NCI-H2227 treated with DMSO at 0.1 percent for 48 hours (cell line): ENCODE measurements around the gene IPPK.

Source experiments
- DNase-seq: peaks from one replicate; lab custom pipeline; 2025; lab: John Stamatoyannopoulos, UW

Gene IPPK

DNA sequence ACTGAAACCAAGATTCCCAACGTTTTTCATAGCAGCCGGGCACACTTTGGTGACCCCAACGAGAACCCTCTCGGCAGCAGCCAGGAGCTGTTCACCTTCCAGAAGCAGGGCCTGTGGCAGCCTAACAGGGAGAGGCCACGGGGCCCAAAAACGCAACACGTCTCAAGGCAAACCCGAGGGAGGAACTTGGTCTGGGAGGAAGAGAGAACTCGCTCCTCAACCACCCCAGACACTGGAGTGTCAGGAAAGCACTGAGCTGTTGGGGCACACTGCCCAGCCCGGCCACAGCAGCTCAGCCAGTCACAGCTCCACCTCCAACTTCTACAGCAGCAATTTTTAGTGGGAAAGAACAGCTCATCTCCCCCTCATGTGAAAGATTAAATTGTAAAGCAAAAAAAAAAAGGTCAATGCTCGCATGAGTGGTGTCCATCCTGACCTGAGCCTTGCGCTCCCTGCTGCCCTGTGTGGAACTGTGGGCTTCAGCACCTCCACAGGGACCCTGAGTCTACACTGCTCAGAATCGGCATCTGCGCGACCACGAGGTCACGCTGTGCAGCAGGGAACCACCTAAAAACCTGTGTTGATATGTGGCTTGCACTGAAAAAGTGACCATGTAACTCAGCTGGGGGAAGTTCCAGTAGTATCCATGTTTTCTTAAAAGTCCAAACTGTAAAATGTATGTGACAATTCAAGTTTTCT is 55.0 kb downstream of the IPPK start:
- no peak for DNase-seq

DNA sequence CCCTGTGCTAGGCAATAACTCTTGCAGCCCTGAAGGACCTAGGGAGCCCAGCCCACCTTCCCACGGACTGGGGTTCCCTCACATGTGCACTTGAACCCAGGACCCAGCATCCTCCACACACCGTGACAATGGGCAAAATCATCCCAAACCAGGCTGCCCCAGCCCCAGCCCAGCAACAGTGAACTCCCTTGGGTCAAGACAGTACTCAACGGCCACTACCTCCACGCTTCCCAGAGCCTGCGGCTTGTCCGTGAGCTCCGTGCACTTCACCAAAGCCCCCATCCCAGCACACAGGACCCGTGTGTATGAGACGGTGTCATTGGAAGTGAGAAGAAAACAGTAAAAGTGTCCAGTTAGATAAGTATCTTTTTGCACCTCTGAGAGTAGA is 55.8 kb downstream of the IPPK start:
- no peak for DNase-seq

DNA sequence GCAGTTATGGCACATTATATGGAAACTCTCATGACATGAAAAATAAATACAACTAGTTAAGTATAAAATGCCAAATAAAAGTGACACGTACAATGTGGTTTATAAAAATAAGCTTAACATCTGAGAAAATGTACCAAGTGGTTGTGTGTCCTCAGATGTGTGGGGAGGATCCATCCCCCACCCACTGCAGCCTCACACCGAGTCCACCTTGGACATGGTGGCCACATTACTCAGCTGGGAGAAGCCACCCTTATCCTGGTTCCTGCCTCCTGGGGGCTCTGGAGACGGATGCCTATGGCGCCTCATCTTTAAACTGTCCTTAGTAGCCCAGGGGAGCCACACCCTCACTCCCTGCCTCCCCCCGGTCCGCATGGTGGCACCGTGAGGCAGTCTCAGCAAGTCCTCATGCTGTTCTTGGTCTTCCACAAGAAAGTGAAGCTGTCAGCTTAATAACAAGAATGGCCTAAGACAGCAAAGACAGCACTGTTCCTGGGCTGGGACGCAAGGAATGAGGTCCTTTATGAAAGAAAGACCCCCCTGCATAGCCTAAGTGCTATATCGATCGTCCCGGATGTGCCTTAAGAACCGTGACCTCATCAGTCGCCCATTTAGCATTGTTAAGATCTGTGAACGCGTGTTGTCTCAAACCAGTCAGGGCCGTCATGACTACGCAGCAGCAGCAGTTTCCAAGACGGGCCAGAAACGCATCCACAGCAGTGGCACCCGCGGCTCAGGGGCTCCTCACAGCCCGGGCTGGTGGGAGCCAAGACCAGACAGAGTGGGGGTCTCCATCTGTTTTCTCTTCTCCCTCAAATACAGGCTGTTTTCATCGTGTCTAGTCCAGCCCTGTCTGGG is 56.4 kb downstream of the IPPK start:
- no peak for DNase-seq

DNA sequence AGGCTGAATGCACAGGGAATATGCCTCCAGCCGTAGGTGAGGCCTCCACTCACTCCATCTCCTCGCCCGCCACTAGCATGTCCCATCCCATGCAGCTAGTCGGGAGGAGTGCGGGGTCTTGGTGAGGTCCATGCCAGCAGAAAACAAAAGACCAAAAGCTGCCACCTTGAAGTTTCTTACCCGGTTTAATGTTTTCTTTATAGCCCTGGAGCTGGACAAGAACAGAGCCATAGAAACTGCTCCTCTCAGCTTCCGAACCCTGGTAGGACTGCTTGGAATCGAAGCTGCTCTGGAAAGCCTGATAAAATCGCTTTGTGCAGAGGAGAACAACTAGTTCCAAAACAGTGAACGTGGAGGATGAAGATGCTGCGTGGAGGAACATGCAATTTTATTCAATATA is 57.1 kb downstream of the IPPK start:
- DNase-seq: no peak

DNA sequence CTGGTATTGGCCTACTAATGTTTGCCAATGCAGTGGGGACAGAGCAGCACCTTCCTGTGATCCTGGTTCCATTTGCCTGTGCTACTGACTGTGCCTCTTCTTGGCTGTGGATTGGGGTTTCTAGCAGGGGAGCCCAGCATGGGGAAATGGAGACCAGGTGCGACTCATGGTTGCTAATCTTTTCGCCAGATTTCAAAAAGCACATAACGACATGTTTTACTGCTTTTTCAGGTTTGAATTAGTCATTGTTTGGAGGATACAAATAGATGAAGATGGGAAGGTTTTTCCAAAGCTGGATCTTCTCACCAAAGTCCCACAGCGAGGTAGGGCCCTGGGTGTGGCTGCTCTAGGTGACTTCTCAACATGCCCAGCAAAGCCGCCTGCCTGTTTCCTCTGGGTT is 57.6 kb downstream of the IPPK start:
- DNase-seq: no peak

DNA sequence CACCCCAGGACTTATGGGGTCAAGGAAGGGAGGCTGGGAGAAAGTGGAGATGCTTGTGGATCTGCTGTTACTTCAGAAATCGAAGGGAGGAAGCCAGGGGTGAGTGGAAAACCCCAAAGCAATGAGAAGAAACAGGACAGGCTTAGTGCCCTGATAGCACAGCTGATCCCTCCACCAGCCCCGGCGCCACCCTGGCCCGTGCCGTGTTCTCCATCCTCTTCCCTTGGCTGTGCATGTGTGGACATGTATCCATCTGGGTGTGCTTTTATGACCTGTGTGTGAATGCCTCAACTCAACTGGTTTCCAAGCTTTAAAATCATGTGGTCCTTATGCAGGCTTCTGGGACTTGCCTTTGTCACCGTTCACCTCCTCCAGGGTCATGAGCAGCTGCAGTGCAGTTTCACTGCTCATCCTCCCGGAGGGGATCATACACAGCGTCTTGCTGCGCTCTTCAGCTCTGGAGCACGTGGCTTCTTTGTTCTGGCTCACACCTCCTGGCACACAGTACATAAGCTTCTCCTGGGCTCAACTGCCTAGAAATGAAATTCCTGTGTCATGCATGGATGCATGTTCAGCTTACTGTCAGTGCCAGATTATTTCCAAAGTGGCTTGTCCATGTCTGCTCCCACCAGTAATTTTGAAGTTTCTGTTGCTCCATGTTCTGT is 58.2 kb downstream of the IPPK start:
- no peak for DNase-seq

DNA sequence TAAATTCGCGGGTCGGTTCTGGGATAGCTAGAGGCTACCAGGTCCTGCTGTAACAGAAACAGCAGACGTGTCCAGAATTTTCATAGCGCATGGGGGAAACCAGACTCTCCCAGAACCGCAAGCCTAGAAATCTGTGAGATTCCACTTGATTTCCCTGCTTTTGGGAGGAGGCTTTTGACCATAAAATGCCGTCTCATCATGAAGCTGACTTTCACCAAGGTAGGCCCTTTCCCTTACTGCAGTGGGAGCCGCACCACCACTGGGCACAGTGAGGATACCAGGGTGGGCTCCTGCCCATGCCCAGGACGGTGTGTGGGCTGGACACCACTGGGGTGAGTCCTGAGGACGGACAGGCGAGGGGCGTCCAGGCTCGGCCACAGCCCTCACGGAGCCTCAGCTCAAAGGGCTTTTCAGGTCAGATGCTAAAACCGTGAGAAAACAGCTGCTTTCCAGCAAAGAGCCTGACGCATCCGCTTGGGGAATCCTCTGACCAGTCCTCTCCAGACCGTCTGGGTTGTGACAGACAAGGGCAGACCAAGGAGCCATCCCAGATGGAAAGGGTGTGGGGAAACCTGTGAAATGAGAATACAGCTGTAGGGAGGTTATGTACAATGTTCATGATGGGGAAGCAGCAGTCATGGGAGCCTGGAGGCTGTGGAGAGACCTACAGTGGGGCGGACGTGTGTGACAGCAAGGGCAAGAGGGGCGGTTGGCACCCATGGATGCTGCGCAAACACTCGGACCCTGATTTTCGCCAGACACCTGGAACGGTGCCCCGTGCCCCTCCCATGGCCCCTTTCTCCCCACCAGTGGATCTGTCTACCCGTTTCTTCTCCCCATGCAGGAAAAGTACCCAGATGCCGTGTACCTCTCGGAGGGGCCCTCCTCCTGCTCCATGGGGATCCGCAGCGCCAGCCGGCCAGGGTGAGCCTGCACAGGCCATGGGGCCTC is 59.2 kb downstream of the IPPK start:
- DNase-seq: no peak

DNA sequence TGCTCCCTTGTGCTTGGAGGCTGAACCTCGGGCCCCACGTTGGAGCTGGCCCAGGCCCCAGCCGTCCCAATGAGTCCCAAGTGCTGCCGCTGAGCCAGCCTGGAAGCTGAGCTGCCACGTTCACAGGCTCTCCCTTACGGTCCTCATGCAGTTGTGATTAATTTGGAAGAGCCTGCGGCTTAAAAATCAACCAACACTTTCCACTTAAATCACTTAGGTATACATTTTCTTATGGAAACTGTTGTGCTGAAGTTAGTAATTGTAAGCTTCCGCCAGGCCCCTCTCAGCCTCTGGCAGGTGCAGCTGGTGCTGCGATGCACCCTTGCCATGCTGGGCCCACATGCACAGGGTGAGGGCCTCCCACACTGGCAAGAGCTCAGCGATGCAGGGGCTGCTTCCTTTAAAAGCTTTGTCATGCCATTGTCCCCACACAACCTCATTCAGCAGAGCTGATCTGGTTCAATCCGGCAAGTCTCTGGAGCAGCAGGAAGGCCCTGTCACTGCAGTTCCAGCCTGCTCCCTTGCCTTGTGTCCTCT is 61.0 kb downstream of the IPPK start:
- no peak for DNase-seq

DNA sequence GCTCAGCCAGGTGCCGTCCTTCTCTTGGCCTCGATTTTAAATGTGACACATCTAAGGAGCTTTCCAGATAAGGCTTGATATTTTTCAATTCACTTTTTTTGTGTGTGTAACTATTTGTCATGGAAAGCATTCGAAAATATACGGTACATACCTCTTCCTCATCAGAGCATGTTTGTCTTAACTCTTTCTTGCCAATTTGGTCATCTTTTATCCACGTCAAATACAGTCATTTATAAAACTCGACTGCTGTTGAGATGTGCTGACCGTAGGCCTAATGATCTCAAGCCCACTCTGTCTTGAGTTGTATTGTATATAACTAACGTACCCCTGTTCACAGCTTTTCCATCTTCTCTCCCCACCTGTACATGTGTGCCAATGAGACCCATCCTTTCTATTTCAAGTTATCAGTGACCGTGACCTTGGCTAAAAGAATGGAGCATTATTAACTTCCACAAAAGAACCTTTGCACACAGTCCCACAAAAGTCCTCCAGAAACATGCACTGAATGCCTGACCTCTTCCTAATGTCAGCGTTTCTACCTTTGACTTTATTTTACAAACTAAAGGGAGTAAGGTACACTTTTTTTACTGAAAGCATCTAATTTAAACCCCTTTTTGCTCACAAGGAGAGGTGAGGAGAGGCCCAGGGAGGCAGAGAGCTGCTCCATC is 61.6 kb downstream of the IPPK start:
- no peak for DNase-seq

DNA sequence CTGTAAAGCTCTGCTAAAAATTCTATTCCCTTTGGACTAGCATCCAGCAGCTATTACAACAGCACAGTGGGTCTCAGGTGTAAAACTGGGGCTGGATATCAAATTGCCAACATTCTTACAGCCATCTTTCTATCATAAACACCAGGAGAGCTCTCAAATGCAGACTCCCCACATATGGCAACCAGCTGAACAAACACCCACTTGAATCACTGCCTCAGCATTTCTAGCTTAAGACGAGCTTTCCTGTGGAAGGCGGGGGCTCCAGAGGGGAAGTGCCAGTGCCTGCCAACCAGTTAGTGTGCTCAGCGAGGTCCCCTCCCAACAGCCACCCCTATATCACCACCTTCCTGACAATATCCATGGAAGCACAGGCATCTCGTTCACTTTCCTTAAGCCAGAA is 62.2 kb downstream of the IPPK start:
- peak; percentile 3 for DNase-seq

DNA sequence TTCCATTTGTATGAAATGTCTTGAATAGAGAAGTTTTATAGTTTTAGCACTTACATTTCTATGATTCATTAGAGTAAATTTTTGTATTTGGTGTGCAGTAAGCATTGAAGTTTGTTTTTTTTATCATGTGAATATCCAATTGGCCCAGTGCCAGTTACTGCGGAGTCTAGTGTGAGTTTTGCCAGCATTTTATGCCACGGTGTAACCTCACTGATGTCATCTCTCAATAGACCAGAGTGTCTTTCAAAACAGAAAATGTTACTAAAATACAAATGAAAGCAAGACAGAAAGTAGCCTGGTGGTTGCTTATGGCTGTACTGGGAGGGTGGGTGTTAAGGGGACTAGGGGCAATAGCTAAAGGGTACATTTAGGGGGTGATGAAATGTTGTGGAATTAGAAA is 62.8 kb downstream of the IPPK start:
- DNase-seq: no peak

DNA sequence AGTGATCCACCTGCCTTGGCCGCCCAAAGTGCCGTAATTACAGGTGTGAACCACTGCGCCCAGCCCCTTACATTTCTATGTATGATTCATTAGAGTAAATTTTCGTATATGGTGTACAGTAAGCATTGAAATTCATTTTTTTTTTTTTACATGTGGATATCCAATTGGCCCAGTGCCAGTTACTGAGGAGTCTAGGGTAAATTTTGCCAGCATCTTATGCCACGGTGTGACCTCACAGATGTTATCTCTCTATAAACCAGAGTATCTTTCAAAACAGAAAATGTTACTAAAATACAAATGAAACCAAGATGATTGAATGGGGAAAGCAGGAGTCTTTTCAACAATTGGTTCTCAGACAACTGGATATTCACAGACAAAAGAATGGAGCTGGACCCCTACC is 64.7 kb downstream of the IPPK start:
- DNase-seq: no peak

DNA sequence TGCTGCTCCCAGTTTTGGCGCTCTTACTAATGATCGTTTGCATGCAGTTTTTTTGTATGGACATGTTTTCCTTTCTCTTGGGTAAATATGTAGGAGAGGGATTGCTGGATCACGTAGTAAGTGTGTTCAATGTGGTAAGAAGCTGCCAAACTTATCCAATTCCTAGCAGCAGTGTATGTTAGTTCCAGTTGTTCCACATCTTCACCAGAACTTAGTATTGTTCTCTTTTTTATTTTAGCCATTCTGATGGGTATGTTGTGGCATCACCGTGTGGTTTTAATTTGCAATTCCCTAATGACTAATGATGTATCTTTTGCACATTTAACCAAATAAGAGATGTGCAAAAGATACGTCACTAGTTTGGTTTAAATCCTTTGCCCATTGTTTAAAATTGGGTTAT is 65.9 kb downstream of the IPPK start:
- no peak for DNase-seq

DNA sequence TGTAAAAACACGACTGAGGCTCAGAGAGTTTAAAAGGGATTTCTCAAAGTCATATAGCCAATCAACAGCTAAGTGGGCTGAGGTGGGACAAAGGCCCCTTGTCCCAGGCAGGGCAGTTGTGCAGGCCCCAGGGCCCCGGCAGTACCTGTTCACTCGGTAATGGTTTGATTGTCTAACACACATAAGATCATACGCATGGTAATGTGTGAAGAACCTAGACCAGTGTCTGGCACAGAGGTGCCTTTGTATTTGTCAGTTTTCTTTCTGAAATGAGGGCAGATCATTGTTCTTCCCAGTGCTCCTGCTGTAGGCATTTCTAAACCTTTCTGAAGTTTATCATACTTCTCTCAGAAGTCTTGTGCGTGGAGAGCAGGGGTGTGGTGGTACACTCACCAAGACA is 66.8 kb downstream of the IPPK start:
- DNase-seq: no peak

DNA sequence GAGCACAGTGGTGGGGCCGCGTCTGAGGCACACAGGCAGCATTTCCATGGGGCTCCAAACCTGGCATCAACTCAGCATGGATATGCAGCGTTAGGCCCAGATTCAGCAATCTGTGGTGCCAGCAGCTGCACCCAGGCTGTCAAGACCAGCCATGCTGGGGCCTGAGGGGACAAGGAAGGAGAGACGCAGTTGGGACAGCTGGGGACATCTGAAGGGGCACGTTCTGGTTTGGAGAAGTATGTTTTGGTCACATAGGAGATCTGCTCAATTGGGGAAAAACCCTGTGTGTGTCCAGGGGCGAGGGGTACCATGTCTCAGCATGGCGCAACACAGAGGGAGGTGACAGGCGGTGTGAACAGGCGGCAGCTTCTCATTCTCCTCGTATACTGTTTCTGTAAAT is 67.5 kb downstream of the IPPK start:
- no peak for DNase-seq

DNA sequence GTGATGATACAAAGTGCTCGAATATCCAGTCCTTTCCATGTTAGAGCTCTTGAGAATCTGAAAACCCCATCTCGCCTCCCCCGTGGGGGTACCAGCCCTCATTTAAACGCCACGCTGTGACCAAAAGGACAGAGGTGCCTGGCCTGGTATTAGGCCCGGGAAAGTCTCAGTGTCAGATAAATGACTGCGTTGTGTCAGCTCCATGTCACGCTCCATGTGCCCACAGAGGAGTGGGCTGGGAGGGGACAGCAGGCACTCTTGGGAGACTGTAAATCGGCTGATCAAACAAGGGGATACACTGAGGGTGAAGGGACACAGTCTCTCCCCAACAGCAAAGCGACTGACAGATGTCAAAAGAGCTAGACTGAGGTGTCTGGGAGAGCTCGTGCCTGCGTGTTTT is 68.5 kb downstream of the IPPK start:
- no peak for DNase-seq

DNA sequence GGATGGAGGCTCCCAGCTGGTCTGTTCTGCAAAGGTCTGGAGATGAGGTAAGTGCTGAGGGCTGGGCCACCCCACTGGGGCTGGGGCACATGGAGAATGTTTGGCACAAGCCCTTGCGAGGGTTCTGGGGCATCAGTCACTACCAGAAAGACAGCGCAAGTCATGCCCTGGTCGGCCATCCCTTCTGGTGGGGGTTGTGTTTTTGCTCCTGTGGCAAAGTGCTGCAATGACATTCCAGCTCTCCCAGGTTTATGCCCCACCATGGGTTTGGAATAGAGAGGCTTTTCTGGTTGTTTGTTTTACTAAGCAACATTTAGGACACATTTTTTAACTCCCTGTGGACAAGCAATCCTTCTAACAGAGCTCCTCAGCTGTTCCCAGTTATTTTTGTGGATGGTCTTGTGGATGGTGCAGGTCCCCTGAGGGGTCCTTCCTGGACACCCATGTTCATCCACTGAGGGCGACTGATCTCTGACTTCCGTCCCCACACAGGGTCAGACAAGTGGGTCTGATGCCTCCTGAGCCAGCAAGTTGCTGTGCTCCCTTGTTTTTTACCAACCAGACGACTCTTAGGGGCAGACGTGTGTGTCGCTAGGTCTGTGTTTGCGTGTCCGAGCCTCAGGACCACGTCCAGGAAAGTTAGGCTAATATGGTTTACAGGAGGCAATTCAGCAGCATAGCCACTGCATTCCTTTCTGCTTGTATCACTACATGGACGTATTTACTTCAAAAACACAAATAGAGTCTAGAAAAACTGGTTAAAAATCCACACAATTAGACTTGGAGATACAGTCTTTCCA is 69.3 kb downstream of the IPPK start:
- no peak for DNase-seq

DNA sequence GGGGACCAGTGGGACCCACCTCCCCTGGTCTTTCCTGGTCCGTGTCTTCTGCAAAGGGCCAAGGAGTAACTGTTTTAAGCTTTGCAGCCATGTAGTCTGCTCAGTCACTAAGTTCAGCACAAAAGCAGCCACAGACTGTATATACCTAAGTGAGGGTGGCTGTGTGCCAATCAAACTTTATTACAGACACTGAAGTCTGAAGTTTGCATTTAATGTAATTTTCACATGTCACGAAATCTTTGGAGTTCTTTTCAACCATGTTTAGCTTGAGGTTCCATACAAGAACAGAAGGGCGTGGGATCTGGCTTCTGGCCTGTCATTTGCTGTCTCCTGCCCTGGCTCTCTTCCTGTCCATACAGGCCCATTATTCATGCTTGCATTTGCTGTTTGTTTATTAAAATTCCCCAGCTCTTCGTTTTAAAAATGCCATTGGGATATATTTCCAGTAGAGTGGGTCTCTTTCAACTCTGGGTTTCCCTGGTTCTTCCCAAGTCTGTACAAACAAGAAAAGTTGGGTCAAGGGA is 69.9 kb downstream of the IPPK start:
- no peak for DNase-seq

DNA sequence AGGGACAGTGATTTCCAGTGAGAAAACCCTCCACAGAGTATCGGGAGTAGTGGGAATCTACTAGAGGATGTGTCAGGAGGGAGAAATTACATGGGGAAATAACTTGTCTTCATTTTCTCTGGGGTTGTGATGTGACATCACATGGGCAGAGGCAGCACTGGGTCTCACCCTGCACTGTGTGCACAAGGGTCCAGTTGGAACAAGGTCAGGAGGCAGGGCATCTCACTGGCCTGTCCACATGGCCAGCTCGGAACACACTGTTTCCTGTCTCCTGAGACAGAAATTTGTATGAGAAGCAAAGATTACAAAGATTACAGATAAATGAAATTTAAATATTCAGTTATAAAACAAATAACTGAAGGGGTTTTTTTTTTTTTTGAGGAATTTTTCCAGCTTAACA is 71.5 kb downstream of the IPPK start:
- DNase-seq: no peak

DNA sequence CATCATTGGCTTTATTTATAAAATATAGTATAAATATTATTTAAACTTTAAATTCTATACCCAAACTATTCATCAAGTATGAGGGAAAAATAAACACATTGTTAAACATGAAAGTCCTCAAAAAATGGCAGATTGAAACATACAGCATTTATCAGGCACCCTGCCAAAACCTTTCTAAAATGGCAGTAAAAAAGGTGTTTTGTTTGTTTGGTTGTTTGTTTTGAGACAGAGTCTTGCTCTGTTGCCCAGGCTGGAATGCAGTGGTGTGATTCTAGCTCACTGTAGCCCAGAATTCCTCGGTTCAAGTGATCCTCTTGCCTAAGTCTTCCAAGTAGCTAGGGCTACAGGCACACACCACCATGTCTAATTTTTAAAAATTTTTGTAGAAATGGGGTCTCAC is 74.0 kb downstream of the IPPK start:
- no peak for DNase-seq
